Measurements from ENCODE around the gene CSMD2.

DNA sequence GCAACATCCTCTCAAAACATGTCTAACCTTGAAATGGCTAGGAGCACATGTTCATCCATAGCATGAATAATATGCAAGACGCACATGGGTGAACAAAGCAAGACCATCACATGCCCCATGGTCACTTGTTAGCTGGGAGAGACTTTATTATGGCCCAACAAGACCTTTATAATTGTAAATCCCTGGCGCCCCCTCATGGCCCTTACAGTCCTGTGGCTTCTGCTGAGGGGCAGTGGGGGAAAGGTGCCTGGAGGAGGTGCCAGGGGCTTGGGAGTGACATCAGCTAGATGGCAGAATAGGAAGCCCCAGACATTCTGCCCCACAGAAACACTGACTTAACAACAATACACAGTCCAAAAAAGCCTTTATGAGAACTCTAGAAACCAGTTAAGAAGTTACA, 51.7 kb downstream of the CSMD2 start:
- TF ChIP-seq, protein P1, sequence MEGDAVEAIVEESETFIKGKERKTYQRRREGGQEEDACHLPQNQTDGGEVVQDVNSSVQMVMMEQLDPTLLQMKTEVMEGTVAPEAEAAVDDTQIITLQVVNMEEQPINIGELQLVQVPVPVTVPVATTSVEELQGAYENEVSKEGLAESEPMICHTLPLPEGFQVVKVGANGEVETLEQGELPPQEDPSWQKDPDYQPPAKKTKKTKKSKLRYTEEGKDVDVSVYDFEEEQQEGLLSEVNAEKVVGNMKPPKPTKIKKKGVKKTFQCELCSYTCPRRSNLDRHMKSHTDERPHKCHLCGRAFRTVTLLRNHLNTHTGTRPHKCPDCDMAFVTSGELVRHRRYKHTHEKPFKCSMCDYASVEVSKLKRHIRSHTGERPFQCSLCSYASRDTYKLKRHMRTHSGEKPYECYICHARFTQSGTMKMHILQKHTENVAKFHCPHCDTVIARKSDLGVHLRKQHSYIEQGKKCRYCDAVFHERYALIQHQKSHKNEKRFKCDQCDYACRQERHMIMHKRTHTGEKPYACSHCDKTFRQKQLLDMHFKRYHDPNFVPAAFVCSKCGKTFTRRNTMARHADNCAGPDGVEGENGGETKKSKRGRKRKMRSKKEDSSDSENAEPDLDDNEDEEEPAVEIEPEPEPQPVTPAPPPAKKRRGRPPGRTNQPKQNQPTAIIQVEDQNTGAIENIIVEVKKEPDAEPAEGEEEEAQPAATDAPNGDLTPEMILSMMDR (IDR thresholded peaks at IDR 0.05) = no peak
- no peak for TF ChIP-seq POLR2A (IDR thresholded peaks at IDR 0.05)
- no peak for TF ChIP-seq EP300 (IDR thresholded peaks at IDR 0.05)
- no peak for TF ChIP-seq POLR2AphosphoS5 (IDR thresholded peaks at IDR 0.05)

All from sigmoid colon (tissue), 4 donors.